OCI-LY3 (cell line): Measurements from ENCODE around the gene KRTAP5-3.

Experiments used
- CTCF ChIP-seq: fragments of 200-600, 300-600 bp; sonication (generic); IDR thresholded peaks from 2 replicates; pipeline ENCODE4 v1.5.1; 2014; ENCODE audit warnings: antibody characterized with exemption, low read length, low read depth
- EZH2phosphoT487 ChIP-seq: fragments of 200-600 bp; shearing (Covaris generic); IDR thresholded peaks from 2 replicates; pipeline ENCODE4 v1.6.1; 2018; ENCODE audit warnings: antibody characterized with exemption, mixed run types, low read depth

GRCh38 chr11:1644601-1645356, 36.5 kb upstream of the KRTAP5-3 start:
- TF ChIP-seq CTCF: no peak
- TF ChIP-seq EZH2phosphoT487: no peak
